ENCODE data around the gene SNAP23. TPM values are rescaled to one million over a fixed set of nuclear protein-coding genes. Genes with fewer than 3 reads are reported as not detected.
A peak's percentile ranks its signal among the peaks of the same experiment; 100 is the strongest.

The SNAP23 gene
- total RNA-seq, 4 donors from 2014 or later = 79.1 to 155 (median 84.2) TPM

GRCh38 chr15:42575188-42576039, 80.0 kb downstream of the SNAP23 start, which contains the start of gene STARD9:
Gene STARD9, plus strand, starts transcription at chr15:42575606. Its CDS starts 110 bp downstream, at chr15:42575716.
- H3K27ac ChIP-seq = peak within 1 kb of the TSS; percentile 95 to 98
- intact Hi-C loops (cut with DNase I; ENCODE audit: low total_unique reads) = no loop called here
- peaks cover 0 to 6% of the 10 kb centered on the region in 2 donors for H3K4me1 ChIP-seq
- H3K9me3 ChIP-seq = no peaks in the 10 kb centered on the region
- H3K4me3 ChIP-seq = peak within 1 kb of the TSS; percentile 76 to 100
- TF ChIP-seq, protein P1, sequence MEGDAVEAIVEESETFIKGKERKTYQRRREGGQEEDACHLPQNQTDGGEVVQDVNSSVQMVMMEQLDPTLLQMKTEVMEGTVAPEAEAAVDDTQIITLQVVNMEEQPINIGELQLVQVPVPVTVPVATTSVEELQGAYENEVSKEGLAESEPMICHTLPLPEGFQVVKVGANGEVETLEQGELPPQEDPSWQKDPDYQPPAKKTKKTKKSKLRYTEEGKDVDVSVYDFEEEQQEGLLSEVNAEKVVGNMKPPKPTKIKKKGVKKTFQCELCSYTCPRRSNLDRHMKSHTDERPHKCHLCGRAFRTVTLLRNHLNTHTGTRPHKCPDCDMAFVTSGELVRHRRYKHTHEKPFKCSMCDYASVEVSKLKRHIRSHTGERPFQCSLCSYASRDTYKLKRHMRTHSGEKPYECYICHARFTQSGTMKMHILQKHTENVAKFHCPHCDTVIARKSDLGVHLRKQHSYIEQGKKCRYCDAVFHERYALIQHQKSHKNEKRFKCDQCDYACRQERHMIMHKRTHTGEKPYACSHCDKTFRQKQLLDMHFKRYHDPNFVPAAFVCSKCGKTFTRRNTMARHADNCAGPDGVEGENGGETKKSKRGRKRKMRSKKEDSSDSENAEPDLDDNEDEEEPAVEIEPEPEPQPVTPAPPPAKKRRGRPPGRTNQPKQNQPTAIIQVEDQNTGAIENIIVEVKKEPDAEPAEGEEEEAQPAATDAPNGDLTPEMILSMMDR (IDR thresholded peaks at IDR 0.05) = no peak
- peak; percentile 66 to 79 for TF ChIP-seq POLR2A (IDR thresholded peaks at IDR 0.05)
- no peaks in the 10 kb centered on the region for H3K27me3 ChIP-seq
- H3K36me3 ChIP-seq = no peaks in the 10 kb centered on the region
- peak; percentile 99 for DNase-seq

GRCh38 chr15:42576040-42576594, 80.7 kb downstream of the SNAP23 start:
- TF ChIP-seq POLR2A (IDR thresholded peaks at IDR 0.05) = no peak
- TF ChIP-seq, protein P1 (IDR thresholded peaks at IDR 0.05) = no peak
- intact Hi-C loops (cut with DNase I; ENCODE audit: low total_unique reads) = no loop called here
- Histone ChIP-seq H3K4me3 (peak overlapping the region; percentile 76 to 100), H3K27ac (peak overlapping the region; percentile 95 to 98), H3K27me3 (no peaks in the 10 kb centered on the region), H3K9me3 (no peaks in the 10 kb centered on the region), H3K36me3 (no peaks in the 10 kb centered on the region), H3K4me1 (peaks cover 0 to 6% of the 10 kb centered on the region in 2 donors)
- no peak for DNase-seq

DNA sequence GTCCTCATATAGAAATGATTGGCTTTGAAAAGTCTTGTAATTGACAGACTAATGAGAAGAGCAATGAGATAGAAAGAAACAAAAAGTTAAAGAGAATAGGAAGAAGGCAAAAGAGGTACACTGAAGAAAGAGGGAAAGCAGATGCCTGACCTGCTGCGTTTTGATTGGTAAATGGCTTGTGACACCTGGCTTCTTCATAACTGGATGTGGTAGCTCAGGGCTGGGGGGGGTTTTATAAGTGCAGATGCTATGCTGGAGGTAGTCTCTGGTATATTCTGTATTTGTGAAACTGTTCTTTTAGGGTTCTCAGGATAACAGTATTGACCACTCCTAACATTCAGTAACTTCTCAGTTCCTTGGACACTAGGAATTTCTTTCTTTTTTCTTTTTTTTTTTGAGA, 81.3 kb downstream of the SNAP23 start:
- TF ChIP-seq POLR2A (IDR thresholded peaks at IDR 0.05) = no peak
- TF ChIP-seq, protein P1 (IDR thresholded peaks at IDR 0.05) = no peak
- no peaks in the 10 kb centered on the region for H3K27me3 ChIP-seq
- peak overlapping the region in 1 of 2 donors; percentile 76 for H3K4me3 ChIP-seq
- peak overlapping the region; percentile 95 to 98 for H3K27ac ChIP-seq
- DNase-seq = no peak
- intact Hi-C loops (cut with DNase I; ENCODE audit: low total_unique reads) = no loop called here
- no peaks in the 10 kb centered on the region for H3K9me3 ChIP-seq
- peaks cover 0 to 7% of the 10 kb centered on the region in 2 donors for H3K4me1 ChIP-seq
- H3K36me3 ChIP-seq = no peaks in the 10 kb centered on the region

DNA sequence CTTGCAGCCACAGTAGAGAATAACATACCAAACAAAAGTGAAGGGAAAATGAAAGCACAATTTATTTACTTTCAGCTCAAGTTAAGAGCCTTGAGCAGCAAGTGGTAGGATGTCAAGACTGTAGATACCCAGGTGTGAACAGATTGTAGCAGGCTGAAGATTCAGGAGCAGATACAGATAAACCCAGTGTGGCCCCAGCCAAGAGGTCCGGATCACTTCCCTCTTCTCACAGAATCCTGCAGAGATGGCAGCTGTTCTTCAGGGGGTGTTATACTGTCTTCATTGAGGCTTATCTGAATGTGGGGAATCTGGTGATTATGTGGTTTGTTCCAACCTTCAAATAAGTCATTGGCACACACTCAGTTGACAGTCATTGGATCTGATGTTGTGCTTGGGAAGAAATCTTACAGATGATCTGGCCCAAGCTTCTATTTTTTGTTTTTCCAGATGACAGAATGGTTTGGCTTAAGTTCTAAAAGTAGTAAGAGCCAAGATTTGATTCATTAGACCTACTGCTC, 82.1 kb downstream of the SNAP23 start:
- H3K27ac ChIP-seq = peak overlapping the region; percentile 95 to 98
- peaks cover 0 to 14% of the 10 kb centered on the region in 2 donors for H3K4me1 ChIP-seq
- H3K4me3 ChIP-seq = peak overlapping the region in 1 of 2 donors; percentile 1
- no peaks in the 10 kb centered on the region for H3K27me3 ChIP-seq
- H3K9me3 ChIP-seq = no peaks in the 10 kb centered on the region
- H3K36me3 ChIP-seq = no peaks in the 10 kb centered on the region
- intact Hi-C loops (cut with DNase I; ENCODE audit: low total_unique reads) = no loop called here
- TF ChIP-seq POLR2A (IDR thresholded peaks at IDR 0.05) = no peak
- TF ChIP-seq, protein P1 (IDR thresholded peaks at IDR 0.05) = no peak
- DNase-seq = no peak
